Measurements from ENCODE around the gene RBM47.
"Not testable (repeated sequence)": the region's sequence is repeated elsewhere in the genome, so short reads cannot be mapped to it uniquely, and the experiment has no call there.

DNA sequence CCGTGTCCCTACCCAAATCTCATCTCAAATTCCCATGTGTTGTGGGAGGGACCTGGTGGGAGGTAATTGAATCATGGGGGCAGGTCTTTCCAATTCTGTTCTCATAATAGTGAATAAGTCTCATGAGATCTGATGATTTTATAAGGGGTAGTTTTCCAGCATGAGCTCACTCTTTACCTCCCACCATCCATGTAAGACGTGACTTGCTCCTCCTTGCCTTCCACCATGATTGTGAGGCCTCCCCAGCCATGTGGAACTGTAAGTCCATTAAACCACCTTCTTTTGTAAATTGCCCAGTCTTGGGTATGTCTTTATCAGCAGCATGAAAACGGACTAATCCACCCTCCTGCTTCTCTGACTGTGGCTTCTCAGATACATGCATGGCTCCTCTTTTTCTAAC is 222.2 kb downstream of the RBM47 start:
- TF ChIP-seq CTCF, POLR2A (IDR thresholded peaks at IDR 0.05): not testable (repeated sequence)

All from thyroid gland (tissue), 4 donors.